ENCODE measurements around the gene POLE. TPM values are rescaled to one million over a fixed set of nuclear protein-coding genes. Genes with fewer than 3 reads are reported as not detected.
A peak's percentile ranks its signal among the peaks of the same experiment; 100 is the strongest.

POLE gene
- total and polyA plus RNA-seq, 9 of the 15 experiments (the other 6 are each of a cell fraction or from before 2014, with no cell fraction given): 2.4 to 154 (median 49.6) TPM

GRCh38 chr12:132729541-132730320 is 42.6 kb upstream of the POLE start:
- peaks cover 95% of the 10 kb centered on the region for H3K36me3 ChIP-seq (ENCODE audit: control insufficient read depth, insufficient read depth, low read length)
- peaks cover 0 to 7% of the 10 kb centered on the region in 2 experiments; a peak in 1 of 5 replicates for H3K4me1 ChIP-seq (replicated peaks in 1 of 2; ENCODE audit: control insufficient read depth in 2 of 2, insufficient read depth in 2 of 2, low read length in 2 of 2)
- FAIRE-seq (no peak), DNase-seq (ENCODE audit: extremely low read depth in 1 of 4, low spot score in 3 of 4) (no peak), ATAC-seq (no peak)
- intact Hi-C loops (cut with micrococcal nuclease) (no loop called here), in situ Hi-C loops (cut with MboI) (no loop called here)
- BruUV-seq (replicated peaks): no TSS peak
- no peaks in the 10 kb centered on the region for H3K27me3 ChIP-seq (ENCODE audit: control insufficient read depth in 2 of 2, insufficient read depth in 2 of 2, low read length in 2 of 2)
- no peaks in the 10 kb centered on the region for H3K9me1 ChIP-seq (ENCODE audit: control insufficient read depth, insufficient read depth, low read length)
- no peak overlapping the region for H3K27ac ChIP-seq (ENCODE audit: extremely low read depth, low read depth, low read length)
- H4K20me1 ChIP-seq (replicated peaks; ENCODE audit: control insufficient read depth, insufficient read depth, low read length): no peaks in the 10 kb centered on the region; the same call in 1 of the 2 replicates
- H3K9me3 ChIP-seq (replicated peaks; ENCODE audit: control insufficient read depth, insufficient read depth, low read depth, low read length): peaks cover 6% of the 10 kb centered on the region; the same call in 1 of the 2 replicates
- H3K4me3 ChIP-seq: no peak overlapping the region
- no peak overlapping the region for H2AFZ ChIP-seq (ENCODE audit: low read depth, low read length)
- H3K79me2 ChIP-seq (ENCODE audit: control insufficient read depth, insufficient read depth, low read length): no peaks in the 10 kb centered on the region
- TF ChIP-seq PCBP1 (IDR thresholded peaks at IDR 0.05; ENCODE audit: low read depth, low read length, poor library complexity, severe bottlenecking) (peak; percentile 67), ZBTB33 (CRISPR knock-in tag; IDR thresholded peaks at IDR 0.05) (peak; percentile 82), TRIM25 (IDR thresholded peaks at IDR 0.05; ENCODE audit: borderline replicate concordance) (no peak), EGR1 (conservative IDR thresholded peaks at IDR 0.05) (no peak), POLR2G (IDR thresholded peaks at IDR 0.05; ENCODE audit: low read depth, low read length) (peak; percentile 40; the same call in 1 of the 2 replicates), RBM39 (optimal IDR thresholded peaks at IDR 0.05; ENCODE audit: low read depth, low read length) (no peak), HIVEP1 (CRISPR knock-in tag; IDR thresholded peaks at IDR 0.05) (no peak), CAMTA2 (CRISPR knock-in tag; conservative IDR thresholded peaks at IDR 0.05) (no peak), RAD21 (CRISPR knock-in tag; conservative IDR thresholded peaks at IDR 0.05 in 1 of 2, IDR thresholded peaks at IDR 0.05 in 1 of 2) (no peak)
- CTCF ChIA-PET (ENCODE audit: low intra/inter-chr PET ratio): no interaction called here
- no peak overlapping the region for H3K9ac ChIP-seq (ENCODE audit: insufficient read depth in 1 of 2, low read depth in 2 of 2, low read length in 2 of 2)
- POLR2A ChIA-PET: interaction anchor here (0.9 to 1.0 kb wide), 2 partner anchors 9 kb away, joined by 3 to 4 read pairs; no protein-coding TSS in a partner anchor
- H3K4me2 ChIP-seq (ENCODE audit: insufficient read depth, low read length): no peak overlapping the region
- WGBS (ENCODE audit: insufficient coverage, low coverage, missing lambda C conversion rate): 89% methylated on average over 15 of the region's 24 CpGs
